Right lobe of liver (tissue), 4 donors: ENCODE results near the gene TJP3.

Experiments used
- POLR2A ChIP-seq: fragments of 450-650 bp; IDR thresholded peaks from one replicate; pipeline ENCODE4 v1.6.1; 2017; ENCODE audit warnings: antibody characterized with exemption, mild to moderate bottlenecking
- TF ChIP-seq, protein P1 (sequence below), 4 donors: fragments of 200-600 bp in 3 of 4; fragments of 450-650 bp in 1 of 4; IDR thresholded peaks; one replicate each; pipeline versions ENCODE4 v1.5.1 to v1.8.0; 2016 to 2022; ENCODE audit warnings: antibody characterized with exemption in 4 of 4, mild to moderate bottlenecking in 2 of 4
- donor health status: DM: no; HTN: no; CAD: no.
- donor health status: DM: no; HTN: no; CAD: no.
- donor health status: DM: no; HTN: yes; CAD: no.

DNA sequence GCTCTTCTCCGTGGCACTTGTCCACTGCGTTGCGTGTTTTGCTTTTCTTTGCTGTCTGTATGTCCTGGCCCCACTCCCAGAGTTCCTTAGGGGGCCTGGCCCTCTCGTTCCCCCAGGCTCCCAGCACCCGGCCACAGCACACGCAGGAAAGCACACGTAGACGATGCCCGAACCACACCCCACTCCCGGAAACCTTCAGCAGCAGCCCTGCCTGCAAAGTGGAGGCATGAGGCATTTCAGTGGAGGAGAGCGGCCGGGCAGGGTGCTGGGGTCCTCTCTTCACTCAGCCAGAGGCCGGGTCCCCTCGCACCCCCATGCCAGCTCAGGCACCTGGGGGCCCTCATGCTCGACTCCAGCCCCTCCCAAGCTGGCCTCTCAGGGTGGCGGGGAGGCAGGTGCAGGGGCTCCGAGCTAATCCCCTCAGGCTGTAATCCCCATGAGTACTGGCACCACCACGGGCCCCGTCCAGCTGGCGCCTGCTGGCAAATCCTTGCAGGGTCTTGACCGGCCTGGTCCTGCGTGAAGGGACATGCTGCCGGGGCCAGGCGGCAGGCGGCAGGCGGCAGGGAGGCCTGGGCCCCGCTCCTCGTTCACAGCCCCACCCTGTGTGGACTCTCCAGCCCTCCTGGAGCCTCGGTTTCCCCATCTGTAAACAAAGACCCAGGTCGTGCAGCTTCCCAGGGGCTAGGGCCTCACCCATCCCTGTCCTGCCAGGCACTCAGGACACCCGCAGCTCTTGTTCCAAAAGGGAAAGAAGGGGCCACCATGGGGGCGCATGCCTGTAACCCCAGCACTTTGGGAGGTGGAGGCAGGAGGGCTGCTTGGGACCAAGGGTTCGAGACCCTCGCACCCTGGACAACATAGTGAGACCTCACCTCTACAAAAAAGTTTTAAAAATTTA lies 14.9 kb upstream of the TJP3 start:
- TF ChIP-seq, protein P1, sequence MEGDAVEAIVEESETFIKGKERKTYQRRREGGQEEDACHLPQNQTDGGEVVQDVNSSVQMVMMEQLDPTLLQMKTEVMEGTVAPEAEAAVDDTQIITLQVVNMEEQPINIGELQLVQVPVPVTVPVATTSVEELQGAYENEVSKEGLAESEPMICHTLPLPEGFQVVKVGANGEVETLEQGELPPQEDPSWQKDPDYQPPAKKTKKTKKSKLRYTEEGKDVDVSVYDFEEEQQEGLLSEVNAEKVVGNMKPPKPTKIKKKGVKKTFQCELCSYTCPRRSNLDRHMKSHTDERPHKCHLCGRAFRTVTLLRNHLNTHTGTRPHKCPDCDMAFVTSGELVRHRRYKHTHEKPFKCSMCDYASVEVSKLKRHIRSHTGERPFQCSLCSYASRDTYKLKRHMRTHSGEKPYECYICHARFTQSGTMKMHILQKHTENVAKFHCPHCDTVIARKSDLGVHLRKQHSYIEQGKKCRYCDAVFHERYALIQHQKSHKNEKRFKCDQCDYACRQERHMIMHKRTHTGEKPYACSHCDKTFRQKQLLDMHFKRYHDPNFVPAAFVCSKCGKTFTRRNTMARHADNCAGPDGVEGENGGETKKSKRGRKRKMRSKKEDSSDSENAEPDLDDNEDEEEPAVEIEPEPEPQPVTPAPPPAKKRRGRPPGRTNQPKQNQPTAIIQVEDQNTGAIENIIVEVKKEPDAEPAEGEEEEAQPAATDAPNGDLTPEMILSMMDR (IDR thresholded peaks at IDR 0.05), result no peak
- TF ChIP-seq POLR2A, result no peak
